Upper lobe of right lung (tissue), 1 donor: Measurements from ENCODE around the gene XYLT2. TPM values are rescaled to one million over a fixed set of nuclear protein-coding genes. Genes with fewer than 3 reads are reported as not detected.
"Not testable (repeated sequence)": the region's sequence is repeated elsewhere in the genome, so short reads cannot be mapped to it uniquely, and the experiment has no call there.

Source experiments
- ATAC-seq: fragments of 200-7000 bp; cut with Tn5 transposase; one replicate; pipeline ENCODE4 v1.9.1; 2020; ENCODE audit warnings: mild to moderate bottlenecking, moderate library complexity
- DNase-seq: peaks from one replicate; pipeline ENCODE4 v3.0.0-alpha.2; 2020
- H3K27ac ChIP-seq: fragments of 200-600 bp; one replicate; pipeline ENCODE4 v1.8.0; 2022
- H3K27me3 ChIP-seq: fragments of 200-600 bp; one replicate; pipeline ENCODE4 v1.8.0; 2022; ENCODE audit warnings: mild to moderate bottlenecking
- H3K36me3 ChIP-seq: fragments of 200-600 bp; one replicate; pipeline ENCODE4 v1.8.0; 2022
- H3K4me1 ChIP-seq: fragments of 200-600 bp; one replicate; pipeline ENCODE4 v1.8.0; 2022
- H3K4me3 ChIP-seq: fragments of 200-600 bp; one replicate; pipeline ENCODE4 v1.8.0; 2022; ENCODE audit warnings: mild to moderate bottlenecking
- H3K9me3 ChIP-seq: fragments of 200-600 bp; one replicate; pipeline ENCODE4 v1.8.0; 2022
- CTCF ChIP-seq: fragments of 200-600 bp; IDR thresholded peaks from one replicate; pipeline ENCODE4 v1.8.0; 2022; ENCODE audit warnings: antibody characterized with exemption
- intact Hi-C: fragments of 100-400 bp; cut with DNase I; formaldehyde crosslinking; loops from one replicate; pipeline ENCODE4 v1.11.0; 2022
- total RNA-seq: library from RNA; stranded (reverse); fragmentation: NEBNext Ultra II Directional; extraction: Animal tissue kit (Norgen Biotek cat#: 25700); gene quantifications from one replicate; pipeline ENCODE4 v1.2.1, GENCODE V29; 2021
- donor health status: DM: no; HTN: yes; CAD: no; lungs with severe emphysema.

XYLT2 gene
- total RNA-seq, 1 donor from 2014 or later = 20.3 TPM

- DNase-seq = no peak
- no peak overlapping the region for H3K4me3 ChIP-seq
- H3K27ac ChIP-seq = no peak overlapping the region
- H3K36me3 ChIP-seq = no peaks in the 10 kb centered on the region
- no peak for TF ChIP-seq CTCF
- H3K27me3 ChIP-seq = no peaks in the 10 kb centered on the region
- no peak for ATAC-seq
- intact Hi-C loops = no loop called here
- no peaks in the 10 kb centered on the region for H3K9me3 ChIP-seq
- no peaks in the 10 kb centered on the region for H3K4me1 ChIP-seq
Observed at GRCh38 chr17:50329716-50330115, 16.2 kb upstream of the XYLT2 start.

- H3K4me3 ChIP-seq = no peak overlapping the region
- ATAC-seq (no peak), DNase-seq (no peak)
- no peak for TF ChIP-seq CTCF
- intact Hi-C loops = no loop called here
- H3K36me3 ChIP-seq = no peaks in the 10 kb centered on the region
- no peaks in the 10 kb centered on the region for H3K4me1 ChIP-seq
- no peaks in the 10 kb centered on the region for H3K9me3 ChIP-seq
- no peaks in the 10 kb centered on the region for H3K27me3 ChIP-seq
- no peak overlapping the region for H3K27ac ChIP-seq
Observed at GRCh38 chr17:50330151-50330775, 15.7 kb upstream of the XYLT2 start.

GRCh38 chr17:50331085-50331791 lies 14.7 kb upstream of the XYLT2 start:
- DNase-seq (peak; percentile 10), ATAC-seq (no peak)
- no peaks in the 10 kb centered on the region for H3K4me1 ChIP-seq
- intact Hi-C loops = no loop called here
- no peak for TF ChIP-seq CTCF
- no peaks in the 10 kb centered on the region for H3K27me3 ChIP-seq
- H3K27ac ChIP-seq = no peak overlapping the region
- H3K4me3 ChIP-seq = no peak overlapping the region
- no peaks in the 10 kb centered on the region for H3K9me3 ChIP-seq
- no peaks in the 10 kb centered on the region for H3K36me3 ChIP-seq

GRCh38 chr17:50332196-50332595 lies 13.7 kb upstream of the XYLT2 start:
- TF ChIP-seq CTCF = no peak
- H3K9me3 ChIP-seq = no peaks in the 10 kb centered on the region
- DNase-seq = no peak
- ATAC-seq = no peak
- no peak overlapping the region for H3K4me3 ChIP-seq
- H3K27ac ChIP-seq = no peak overlapping the region
- H3K36me3 ChIP-seq = no peaks in the 10 kb centered on the region
- H3K4me1 ChIP-seq = no peaks in the 10 kb centered on the region
- intact Hi-C loops = no loop called here
- H3K27me3 ChIP-seq = no peaks in the 10 kb centered on the region

- H3K4me3 ChIP-seq, ATAC-seq, H3K27ac ChIP-seq, H3K36me3 ChIP-seq, H3K4me1 ChIP-seq, H3K9me3 ChIP-seq, intact Hi-C loops, H3K27me3 ChIP-seq: not testable (repeated sequence)
- peak; percentile 50 for DNase-seq
Observed at GRCh38 chr17:50333291-50334057, 12.5 kb upstream of the XYLT2 start.

GRCh38 chr17:50337956-50338355 lies 8.0 kb upstream of the XYLT2 start:
- Histone ChIP-seq H3K36me3 (no peaks in the 10 kb centered on the region), H3K4me1 (no peaks in the 10 kb centered on the region), H3K9me3 (no peaks in the 10 kb centered on the region), H3K27me3 (no peaks in the 10 kb centered on the region), H3K27ac (no peak overlapping the region), H3K4me3 (no peak overlapping the region)
- no peak for TF ChIP-seq CTCF
- DNase-seq = peak; percentile 6
- intact Hi-C loops = no loop called here
- ATAC-seq = no peak
